GM12801 (cell line): Measurements from ENCODE around the gene TRIP10.

Experiments used
- CTCF ChIP-seq: IDR thresholded peaks from one replicate; pipeline ENCODE4 v1.5.1; 2011; ENCODE audit warnings: control low read depth; ENCODE audit not compliant: insufficient read length; ENCODE audit errors: extremely low read depth

The TRIP10 gene

DNA sequence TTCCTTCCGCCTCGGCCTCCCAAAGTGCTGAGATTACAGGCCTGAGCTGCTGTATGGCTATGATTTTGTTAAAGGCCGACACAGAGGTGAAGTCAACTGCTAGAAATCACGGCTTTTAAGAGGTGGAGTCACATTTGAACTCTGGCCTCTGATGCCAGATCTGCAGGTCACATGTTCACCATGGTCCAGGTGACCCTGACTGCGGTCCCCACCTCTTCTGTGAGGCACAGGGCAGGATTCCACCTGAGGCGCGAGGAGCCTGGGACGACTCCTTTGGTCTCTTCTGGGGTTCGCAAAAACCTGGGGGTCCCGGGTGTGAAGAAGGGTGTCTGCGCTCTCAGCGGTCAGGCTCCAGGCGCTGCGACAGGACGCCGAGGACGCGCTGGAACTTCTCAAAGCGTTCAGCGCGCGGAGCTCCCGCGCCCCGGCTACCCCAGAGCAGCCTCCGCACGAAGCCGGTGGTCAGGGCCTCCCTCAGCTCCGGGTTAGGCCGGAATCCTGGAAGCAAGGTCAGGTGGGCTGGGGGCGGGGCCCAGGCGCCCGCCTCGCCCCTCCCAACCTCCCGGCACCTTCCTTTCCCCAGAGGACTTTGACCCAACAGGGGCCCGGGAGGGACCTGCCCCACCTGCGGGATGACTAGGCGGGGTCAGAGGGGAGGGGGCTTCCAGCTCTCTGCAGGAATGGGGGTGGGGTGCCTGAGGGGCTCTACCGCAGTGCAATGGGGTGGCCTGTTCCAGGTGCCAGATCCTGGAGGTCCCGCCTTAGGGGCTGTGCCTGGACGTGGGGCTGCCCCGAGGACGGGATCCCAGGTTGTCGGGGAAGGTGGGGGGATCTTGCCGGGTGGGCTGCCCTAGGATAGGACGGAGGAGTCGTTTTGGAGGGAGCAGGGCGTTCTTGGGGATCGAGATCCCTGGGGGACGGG, 13.0 kb downstream of the TRIP10 start:
- TF ChIP-seq CTCF: no peak

DNA sequence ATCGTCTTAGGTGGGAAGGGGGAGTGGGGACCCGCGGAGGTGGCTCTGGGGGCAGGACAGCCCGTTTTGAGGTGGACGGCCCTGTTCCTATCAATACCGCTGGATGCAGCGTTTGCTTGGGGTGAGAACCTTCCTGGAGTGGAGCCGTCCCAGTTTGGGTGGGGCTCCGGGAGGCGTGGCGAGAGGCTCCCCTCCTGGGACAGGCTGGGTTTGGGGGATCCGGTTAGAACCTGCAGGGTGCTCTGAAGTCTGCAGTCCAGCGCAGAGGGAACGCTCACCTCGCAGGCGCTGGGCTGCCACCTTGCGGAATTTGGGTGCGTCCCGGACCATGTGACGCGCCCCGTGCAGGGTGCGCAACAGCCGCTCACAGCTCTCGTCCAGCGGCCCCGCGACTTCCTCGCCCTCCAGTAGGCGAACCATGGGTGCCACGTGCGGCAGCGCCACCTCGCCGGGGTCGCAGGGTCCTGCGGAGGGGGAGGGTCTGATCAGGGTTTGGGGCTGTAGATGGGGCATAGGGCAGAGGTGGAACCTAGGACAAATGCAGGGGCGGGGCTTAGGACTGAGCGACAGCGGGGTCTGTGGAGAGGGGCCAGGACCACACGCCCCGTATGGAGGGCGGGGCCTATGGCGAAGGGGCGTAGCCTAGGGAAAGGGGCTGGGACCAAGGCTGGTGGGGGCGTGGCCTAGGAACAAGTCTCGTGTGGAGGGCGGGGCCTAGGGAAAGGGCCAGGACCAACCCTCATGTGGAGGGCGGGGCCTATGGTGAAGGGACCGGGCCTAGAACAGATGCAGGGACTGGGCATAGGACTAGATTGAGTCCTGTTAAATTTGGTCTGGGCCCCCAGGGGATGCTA, 13.9 kb downstream of the TRIP10 start:
- no peak for TF ChIP-seq CTCF

DNA sequence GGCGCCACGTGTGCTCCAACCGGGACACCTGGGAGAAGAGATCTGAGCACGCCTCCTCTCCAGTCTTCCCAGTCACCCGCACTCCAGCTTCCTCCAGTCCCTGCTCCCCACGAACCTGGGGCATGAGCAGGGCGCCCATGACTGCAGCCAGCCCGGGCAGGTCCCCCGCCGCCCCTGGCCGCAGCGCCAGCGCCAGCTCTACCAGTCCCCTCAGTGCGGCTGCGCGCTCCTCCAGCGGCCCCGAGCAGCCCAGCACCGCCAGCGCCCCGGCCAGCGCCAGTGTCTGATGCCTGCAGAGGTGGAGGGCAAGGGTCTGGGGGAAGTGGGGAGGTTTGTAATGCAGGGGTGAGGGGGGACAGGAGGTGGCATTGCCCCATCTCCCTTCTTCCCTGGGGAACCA, 14.7 kb downstream of the TRIP10 start:
- no peak for TF ChIP-seq CTCF

- no peak for TF ChIP-seq CTCF
Measured at GRCh38 chr19:6754653-6755463, 15.4 kb downstream of the TRIP10 start.

- no peak for TF ChIP-seq CTCF
Measured at GRCh38 chr19:6760606-6761005, 21.1 kb downstream of the TRIP10 start.

- TF ChIP-seq CTCF: no peak
Measured at GRCh38 chr19:6761053-6761676, 21.7 kb downstream of the TRIP10 start.
